ENCODE results near the gene WWOX. TPM values are rescaled to one million over a fixed set of nuclear protein-coding genes. Genes with fewer than 3 reads are reported as not detected.

The WWOX gene
- total RNA-seq, 1 donor from 2014 or later, result 28.2 TPM

GRCh38 chr16:79181419-79181818 is 1082.0 kb downstream of the WWOX start:
- no peak for DNase-seq (ENCODE audit: extremely low spot score, unreplicated experiment)
- Mint-ChIP-seq H3K9me3 (peaks cover 9% of the 10 kb centered on the region), H3K4me3 (no peak overlapping the region), H3K4me1 (ENCODE audit: unreplicated experiment) (peaks cover 12% of the 10 kb centered on the region), H3K27me3 (peaks cover 9% of the 10 kb centered on the region), H3K36me3 (no peaks in the 10 kb centered on the region), H3K27ac (no peak overlapping the region)
- TF ChIP-seq CTCF (conservative IDR thresholded peaks at IDR 0.05), result no peak

GRCh38 chr16:79182616-79183015 is 1083.2 kb downstream of the WWOX start:
- peaks cover 13% of the 10 kb centered on the region for H3K4me1 Mint-ChIP-seq (ENCODE audit: unreplicated experiment)
- peaks cover 7% of the 10 kb centered on the region for H3K9me3 Mint-ChIP-seq
- no peak overlapping the region for H3K27ac Mint-ChIP-seq
- no peak overlapping the region for H3K4me3 Mint-ChIP-seq
- TF ChIP-seq CTCF (conservative IDR thresholded peaks at IDR 0.05), result no peak
- no peaks in the 10 kb centered on the region for H3K36me3 Mint-ChIP-seq
- peaks cover 9% of the 10 kb centered on the region for H3K27me3 Mint-ChIP-seq
- no peak for DNase-seq (ENCODE audit: extremely low spot score, unreplicated experiment)

GRCh38 chr16:79183571-79183970 is 1084.1 kb downstream of the WWOX start:
- peaks cover 7% of the 10 kb centered on the region for H3K9me3 Mint-ChIP-seq
- peaks cover 17% of the 10 kb centered on the region for H3K4me1 Mint-ChIP-seq (ENCODE audit: unreplicated experiment)
- no peak overlapping the region for H3K27ac Mint-ChIP-seq
- peaks cover 9% of the 10 kb centered on the region for H3K27me3 Mint-ChIP-seq
- no peak for TF ChIP-seq CTCF (conservative IDR thresholded peaks at IDR 0.05)
- no peak for DNase-seq (ENCODE audit: extremely low spot score, unreplicated experiment)
- H3K36me3 Mint-ChIP-seq, result no peaks in the 10 kb centered on the region
- H3K4me3 Mint-ChIP-seq, result no peak overlapping the region

- peaks cover 9% of the 10 kb centered on the region for H3K27me3 Mint-ChIP-seq
- no peak for DNase-seq (ENCODE audit: extremely low spot score, unreplicated experiment)
- no peaks in the 10 kb centered on the region for H3K36me3 Mint-ChIP-seq
- peaks cover 19% of the 10 kb centered on the region for H3K4me1 Mint-ChIP-seq (ENCODE audit: unreplicated experiment)
- H3K4me3 Mint-ChIP-seq, result no peak overlapping the region
- TF ChIP-seq CTCF (conservative IDR thresholded peaks at IDR 0.05), result no peak
- no peak overlapping the region for H3K27ac Mint-ChIP-seq
- H3K9me3 Mint-ChIP-seq, result peaks cover 7% of the 10 kb centered on the region
Measured at GRCh38 chr16:79184464-79185030, 1085.1 kb downstream of the WWOX start.

- TF ChIP-seq CTCF (conservative IDR thresholded peaks at IDR 0.05), result no peak
- no peak for DNase-seq (ENCODE audit: extremely low spot score, unreplicated experiment)
- Mint-ChIP-seq H3K4me1 (ENCODE audit: unreplicated experiment) (peaks cover 19% of the 10 kb centered on the region), H3K27ac (no peak overlapping the region), H3K4me3 (no peak overlapping the region), H3K9me3 (peaks cover 7% of the 10 kb centered on the region), H3K36me3 (no peaks in the 10 kb centered on the region), H3K27me3 (peaks cover 9% of the 10 kb centered on the region)
Measured at GRCh38 chr16:79185711-79186110, 1086.3 kb downstream of the WWOX start.

GRCh38 chr16:79186196-79186595 is 1086.7 kb downstream of the WWOX start:
- peaks cover 19% of the 10 kb centered on the region for H3K4me1 Mint-ChIP-seq (ENCODE audit: unreplicated experiment)
- peaks cover 9% of the 10 kb centered on the region for H3K27me3 Mint-ChIP-seq
- no peak for TF ChIP-seq CTCF (conservative IDR thresholded peaks at IDR 0.05)
- no peaks in the 10 kb centered on the region for H3K36me3 Mint-ChIP-seq
- peaks cover 5% of the 10 kb centered on the region for H3K9me3 Mint-ChIP-seq
- no peak for DNase-seq (ENCODE audit: extremely low spot score, unreplicated experiment)
- H3K27ac Mint-ChIP-seq, result no peak overlapping the region
- H3K4me3 Mint-ChIP-seq, result no peak overlapping the region
